G401 (cell line): ENCODE data around the gene DGKD. TPM values are rescaled to one million over a fixed set of nuclear protein-coding genes. Genes with fewer than 3 reads are reported as not detected.

Source experiments
- DNase-seq: peaks from one replicate; pipeline ENCODE4 v3.0.0-alpha.2; 2015; ENCODE audit warnings: low spot score
- in situ Hi-C: cut with HindIII; loops from 2 replicates; pipeline ENCODE4 v1.10.0; 2016; ENCODE audit warnings: low sequenced_read_pairs, mixed read lengths
- total RNA-seq: library from RNA; depleted of rRNA; stranded (reverse); fragments of >200 nt; shearing (Covaris generic); gene quantifications from 2 replicates; pipeline ENCODE4 v1.2.3, GENCODE V29; 2014

DGKD gene
- total RNA-seq, 1 experiment from 2014 or later, result 20.4 TPM

- in situ Hi-C loops, result no loop called here
- no peak for DNase-seq
These were observed 94.3 kb downstream of the DGKD start for GRCh38 chr2:233448575-233448974.

- peak; percentile 76 for DNase-seq
- in situ Hi-C loops, result no loop called here
These were observed 95.0 kb downstream of the DGKD start for GRCh38 chr2:233449081-233449901.

- in situ Hi-C loops, result no loop called here
- no peak for DNase-seq
These were observed 95.9 kb downstream of the DGKD start for GRCh38 chr2:233449921-233450863.

- in situ Hi-C loops, result no loop called here
- DNase-seq, result no peak
These were observed 96.7 kb downstream of the DGKD start for GRCh38 chr2:233450864-233451575.

- no peak for DNase-seq
- in situ Hi-C loops, result no loop called here
These were observed 97.7 kb downstream of the DGKD start for GRCh38 chr2:233451950-233452349.

GRCh38 chr2:233453111-233453915, 99.0 kb downstream of the DGKD start:
- no peak for DNase-seq
- in situ Hi-C loops, result no loop called here

- DNase-seq, result no peak
- in situ Hi-C loops, result no loop called here
These were observed 99.6 kb downstream of the DGKD start for GRCh38 chr2:233453916-233454315.

- in situ Hi-C loops, result no loop called here
- no peak for DNase-seq
These were observed 100.7 kb downstream of the DGKD start for GRCh38 chr2:233455006-233455405.

GRCh38 chr2:233455491-233455890, 101.2 kb downstream of the DGKD start:
- in situ Hi-C loops, result no loop called here
- DNase-seq, result no peak

- in situ Hi-C loops, result no loop called here
- DNase-seq, result no peak
These were observed 101.8 kb downstream of the DGKD start for GRCh38 chr2:233456111-233456510.

GRCh38 chr2:233456934-233457333, 102.6 kb downstream of the DGKD start:
- in situ Hi-C loops, result no loop called here
- DNase-seq, result no peak

- no peak for DNase-seq
- in situ Hi-C loops, result no loop called here
These were observed 103.1 kb downstream of the DGKD start for GRCh38 chr2:233457356-233457755.

GRCh38 chr2:233458031-233458610, 103.8 kb downstream of the DGKD start:
- in situ Hi-C loops, result no loop called here

GRCh38 chr2:233458826-233459225, 104.5 kb downstream of the DGKD start:
- no peak for DNase-seq
- in situ Hi-C loops, result no loop called here

More at GRCh38 chr2:233458031-233458610, 103.8 kb downstream of the DGKD start:
- DNase-seq, result no peak

GRCh38 chr2:233459426-233459825, 105.1 kb downstream of the DGKD start:
- in situ Hi-C loops, result no loop called here
- no peak for DNase-seq

GRCh38 chr2:233460726-233461441, 106.6 kb downstream of the DGKD start:
- DNase-seq, result peak; percentile 92
- in situ Hi-C loops, result no loop called here

GRCh38 chr2:233461481-233461891, 107.2 kb downstream of the DGKD start:
- in situ Hi-C loops, result no loop called here
- peak; percentile 35 for DNase-seq
